HG02588 (cell line): ENCODE data around the gene GRID2.

Experiments used
- ATAC-seq: cut with Tn5 transposase; IDR thresholded peaks from one replicate; pipeline ENCODE4 v1.9.1; 2021; ENCODE audit warnings: mild to moderate bottlenecking, moderate library complexity; ENCODE audit not compliant: unreplicated experiment

GRID2 gene

GRCh38 chr4:92885632-92886031 lies 581.9 kb downstream of the GRID2 start:
- no peak for ATAC-seq

DNA sequence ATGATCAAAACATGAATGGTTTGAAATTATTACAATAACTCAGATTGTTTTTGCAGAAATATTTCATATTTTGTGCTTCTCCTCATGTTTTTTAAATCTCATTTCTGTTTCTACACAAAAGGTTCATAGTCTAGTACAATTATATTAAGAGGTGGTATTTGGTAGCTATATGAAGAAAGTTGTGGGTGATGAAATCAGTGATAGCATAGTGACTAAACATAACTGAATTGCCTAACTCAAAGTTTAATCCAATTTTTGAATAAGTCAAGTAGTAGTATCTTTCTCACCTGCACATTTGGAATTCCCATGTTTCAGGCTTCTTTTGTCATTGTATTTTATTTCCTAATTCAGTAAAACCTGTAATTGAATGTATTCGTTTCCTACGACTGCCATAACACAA lies 648.7 kb downstream of the GRID2 start:
- no peak for ATAC-seq

- no peak for ATAC-seq
Observed at GRCh38 chr4:92952897-92953296, 649.1 kb downstream of the GRID2 start.

DNA sequence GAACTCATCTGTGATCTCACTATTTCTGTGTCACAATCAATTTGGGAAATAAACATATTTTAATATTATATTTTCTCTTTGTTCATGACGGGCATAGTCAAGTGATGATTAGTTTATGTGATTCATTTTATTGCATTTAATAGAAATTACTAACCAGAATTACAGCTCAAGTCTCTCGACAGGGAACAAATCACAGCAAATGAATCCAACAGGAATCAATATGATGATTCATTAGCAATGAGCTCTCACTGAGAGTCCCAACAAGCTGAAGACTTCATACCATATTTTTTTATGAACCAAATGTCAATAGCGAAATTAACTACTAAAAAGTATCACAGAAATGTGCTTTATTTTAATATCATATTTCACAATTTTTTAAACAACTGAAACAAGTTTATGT lies 649.7 kb downstream of the GRID2 start:
- ATAC-seq: no peak

DNA sequence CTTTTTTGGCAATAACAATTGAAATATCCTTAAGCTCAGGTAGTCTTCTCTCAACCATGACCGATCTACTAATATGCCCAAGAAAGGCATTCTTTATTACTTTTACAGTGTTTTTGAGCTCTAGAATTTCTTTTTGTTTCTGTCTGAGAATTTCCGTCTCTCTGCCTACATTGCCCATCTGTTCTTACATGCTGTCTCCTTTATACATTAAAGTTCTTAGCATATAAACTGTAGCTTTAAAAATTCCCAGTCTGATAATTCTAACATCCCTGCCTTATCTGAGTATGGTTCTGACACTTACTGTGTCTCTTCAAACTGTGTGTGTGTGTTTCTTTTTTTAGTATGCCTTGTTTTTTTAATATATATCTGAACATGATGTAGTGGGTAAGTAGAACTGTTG lies 658.1 kb downstream of the GRID2 start:
- ATAC-seq: no peak

GRCh38 chr4:92962831-92963230 lies 659.1 kb downstream of the GRID2 start:
- no peak for ATAC-seq

DNA sequence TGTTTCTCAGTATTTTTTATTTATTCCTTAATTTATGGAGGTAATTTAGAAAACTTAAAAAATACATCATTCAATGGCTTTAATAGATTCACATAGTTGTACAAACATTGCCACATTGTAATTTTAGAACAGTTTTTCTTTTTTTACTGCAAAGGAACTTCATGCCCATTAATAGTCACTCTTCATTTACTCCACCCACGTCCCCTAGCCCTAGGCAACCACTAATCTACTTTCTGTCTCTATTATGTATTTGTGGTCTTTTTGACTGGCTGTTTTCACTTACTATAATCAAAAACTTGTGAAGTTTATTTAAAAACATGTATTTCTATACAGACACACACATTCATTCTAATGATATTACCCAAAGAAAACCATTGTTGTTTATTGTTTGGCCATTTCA lies 664.8 kb downstream of the GRID2 start:
- no peak for ATAC-seq

DNA sequence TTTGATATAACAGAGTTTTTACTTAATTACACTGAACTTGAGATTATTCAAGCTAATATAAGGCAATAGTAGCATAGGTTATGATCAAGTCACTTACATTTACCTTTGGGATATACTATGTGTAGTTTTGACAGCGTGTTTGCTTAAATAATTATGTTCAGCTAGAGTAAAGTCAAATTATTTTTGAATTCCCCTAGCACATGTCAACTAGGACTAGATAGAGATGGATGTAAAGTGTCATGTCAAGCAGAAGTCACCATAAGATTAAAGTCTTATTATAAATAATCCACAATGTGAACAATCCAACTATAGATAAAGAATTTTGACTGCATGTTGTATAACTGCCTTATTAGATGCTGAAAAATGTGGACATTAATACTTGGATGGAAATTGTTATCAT lies 665.2 kb downstream of the GRID2 start:
- ATAC-seq: no peak

- no peak for ATAC-seq
Observed at GRCh38 chr4:92969650-92970379, 666.0 kb downstream of the GRID2 start.

GRCh38 chr4:92970996-92971395 lies 667.2 kb downstream of the GRID2 start:
- no peak for ATAC-seq

DNA sequence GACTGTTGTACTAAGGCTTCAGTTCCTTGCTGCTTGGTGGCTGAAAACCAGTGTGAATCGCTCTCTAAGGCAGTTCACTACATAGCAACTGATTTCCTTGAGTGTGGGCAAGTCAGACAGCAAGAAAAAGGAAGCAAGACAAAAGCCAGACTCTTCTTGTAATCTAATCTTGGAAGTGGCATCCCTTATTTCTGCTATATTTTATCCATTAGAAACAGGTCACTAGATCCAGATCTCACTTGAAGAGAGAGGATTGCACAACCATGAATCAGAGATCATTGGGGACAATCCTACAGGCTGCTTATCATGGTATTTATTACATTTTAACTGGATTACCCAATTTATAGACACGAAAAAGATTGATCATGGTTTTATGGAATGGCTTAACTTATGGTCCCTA lies 684.5 kb downstream of the GRID2 start:
- ATAC-seq: no peak

GRCh38 chr4:92992758-92993157 lies 689.0 kb downstream of the GRID2 start:
- no peak for ATAC-seq

DNA sequence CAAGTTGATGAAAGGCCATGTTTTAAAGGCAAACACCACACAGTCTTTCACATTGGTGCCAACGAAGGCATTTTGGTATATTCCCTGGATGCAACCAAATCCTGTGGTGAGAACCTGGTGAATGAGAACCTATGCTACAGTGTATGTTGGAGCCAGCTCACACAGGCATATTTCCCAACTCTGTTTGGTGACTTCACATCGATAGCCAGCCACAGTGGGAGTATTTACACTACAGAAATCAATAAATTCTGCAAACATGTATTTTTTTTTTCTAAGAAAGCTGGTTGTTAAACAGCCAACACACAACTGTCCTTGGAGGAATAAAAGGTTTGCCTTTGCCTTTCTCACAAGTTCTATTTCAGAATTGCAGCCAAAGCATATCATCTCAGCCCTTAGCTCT lies 691.0 kb downstream of the GRID2 start:
- ATAC-seq: no peak

DNA sequence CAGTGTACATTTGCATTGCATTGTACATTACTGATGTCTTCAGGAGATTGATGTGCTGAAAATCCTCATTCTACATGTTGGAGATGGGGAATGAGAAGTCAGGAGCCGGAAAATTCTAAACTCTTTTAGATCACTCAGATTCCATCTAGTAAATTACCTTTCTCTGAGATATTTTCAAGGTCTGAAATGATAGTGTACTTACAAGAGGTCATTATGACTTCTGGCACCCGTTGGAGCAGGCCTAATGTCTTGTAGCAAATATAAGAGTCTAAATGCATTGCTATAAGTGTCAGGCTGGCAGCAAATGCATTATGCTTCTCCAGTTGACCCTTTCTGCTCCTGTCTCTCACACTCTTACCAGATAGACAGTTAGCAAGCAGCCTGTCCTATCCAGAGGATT lies 692.8 kb downstream of the GRID2 start:
- ATAC-seq: no peak

DNA sequence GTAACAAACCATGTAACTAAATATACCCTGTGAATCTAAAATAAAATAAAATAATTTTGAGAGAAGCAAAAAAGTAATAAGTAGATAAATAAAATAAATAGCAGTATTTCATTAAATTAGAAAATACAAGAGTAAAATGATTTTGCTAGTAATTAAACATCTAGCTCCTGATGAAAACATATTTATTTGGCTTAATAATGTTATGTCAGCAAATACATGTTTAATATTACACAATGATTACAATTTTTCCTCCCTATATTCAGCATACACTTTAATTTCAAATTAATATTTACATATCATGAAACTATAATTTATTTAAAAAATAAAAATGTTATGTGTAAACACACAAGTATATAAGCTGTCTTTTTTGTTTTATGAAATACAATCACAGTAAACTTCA lies 697.1 kb downstream of the GRID2 start:
- ATAC-seq: no peak

DNA sequence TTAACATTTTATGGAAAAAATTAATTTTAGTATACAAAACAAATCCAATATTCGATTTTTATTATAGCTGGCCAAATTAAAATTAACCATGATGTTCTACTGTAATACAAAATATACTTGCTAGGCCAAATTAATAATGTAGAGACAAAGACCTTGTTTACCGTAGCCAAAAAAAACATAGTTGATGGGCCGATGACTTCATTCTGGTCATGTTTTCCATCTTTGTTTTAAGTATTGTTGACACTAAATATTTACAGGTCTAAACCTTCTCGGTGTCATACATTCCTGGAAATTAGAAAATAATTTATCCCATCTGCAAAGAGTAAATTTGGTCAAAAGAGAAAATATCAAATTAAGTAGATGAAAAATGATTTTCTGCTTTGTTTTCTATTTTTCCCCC lies 698.5 kb downstream of the GRID2 start:
- ATAC-seq: no peak

- no peak for ATAC-seq
Observed at GRCh38 chr4:93016350-93016749, 712.6 kb downstream of the GRID2 start.

GRCh38 chr4:93018243-93018642 lies 714.5 kb downstream of the GRID2 start:
- ATAC-seq: no peak

DNA sequence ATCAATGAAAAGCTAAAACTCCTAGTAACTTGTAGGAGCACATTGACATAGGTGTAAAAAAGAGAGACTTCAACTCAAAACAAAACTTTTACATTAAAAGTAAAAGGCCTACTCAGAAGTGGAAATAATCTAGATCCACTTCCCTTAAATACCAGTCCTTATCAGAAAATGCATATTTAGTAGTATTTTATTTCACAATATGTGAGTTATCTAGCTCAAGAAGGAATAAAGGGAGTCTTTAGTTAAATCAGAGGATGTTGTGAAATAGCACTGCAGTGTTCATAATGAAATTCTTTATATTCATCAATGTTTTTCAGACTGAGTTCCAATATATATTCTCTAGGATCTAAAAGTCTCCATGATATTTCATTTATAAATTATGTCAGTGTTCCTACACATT lies 715.0 kb downstream of the GRID2 start:
- no peak for ATAC-seq

DNA sequence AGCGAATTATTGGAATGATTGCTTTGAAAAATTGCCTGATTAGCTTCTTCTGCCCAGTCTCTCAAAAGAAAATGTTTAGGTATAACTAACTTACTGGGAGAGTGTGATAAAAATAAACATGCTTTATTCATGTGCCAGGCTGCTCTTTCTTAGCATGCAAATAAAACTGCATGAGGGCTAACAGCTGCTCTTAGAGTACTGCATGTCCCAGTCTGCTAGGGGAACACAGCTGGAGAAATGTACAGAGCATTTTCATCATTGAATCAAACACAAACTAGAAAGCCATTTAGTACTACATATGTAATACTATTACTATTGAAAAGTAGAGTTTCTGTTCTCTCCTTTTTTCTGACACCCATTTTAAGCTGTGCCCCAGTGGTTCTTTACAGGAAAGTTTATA lies 726.0 kb downstream of the GRID2 start:
- ATAC-seq: no peak

- ATAC-seq: no peak
Observed at GRCh38 chr4:93030670-93031069, 726.9 kb downstream of the GRID2 start.

- no peak for ATAC-seq
Observed at GRCh38 chr4:93031431-93032098, 727.8 kb downstream of the GRID2 start.

- ATAC-seq: no peak
Observed at GRCh38 chr4:93042746-93043145, 739.0 kb downstream of the GRID2 start.
